OCI-LY7 (cell line): ENCODE data around the gene IQGAP2.

Experiments used
- CTCF ChIP-seq: fragments of 200-600 bp; sonication (generic); conservative IDR thresholded peaks from 2 replicates; pipeline ENCODE4 v1.5.1; 2014; ENCODE audit warnings: mild to moderate bottlenecking, antibody characterized with exemption, low read length, moderate library complexity, mixed read lengths
- EZH2phosphoT487 ChIP-seq: fragments of 200-600 bp; sonication (generic); IDR thresholded peaks from 2 replicates; pipeline ENCODE4 v1.6.1; 2018; ENCODE audit warnings: low read depth, borderline replicate concordance, mild to moderate bottlenecking, mixed run types, antibody characterized with exemption, low read length, moderate library complexity, mixed read lengths

DNA sequence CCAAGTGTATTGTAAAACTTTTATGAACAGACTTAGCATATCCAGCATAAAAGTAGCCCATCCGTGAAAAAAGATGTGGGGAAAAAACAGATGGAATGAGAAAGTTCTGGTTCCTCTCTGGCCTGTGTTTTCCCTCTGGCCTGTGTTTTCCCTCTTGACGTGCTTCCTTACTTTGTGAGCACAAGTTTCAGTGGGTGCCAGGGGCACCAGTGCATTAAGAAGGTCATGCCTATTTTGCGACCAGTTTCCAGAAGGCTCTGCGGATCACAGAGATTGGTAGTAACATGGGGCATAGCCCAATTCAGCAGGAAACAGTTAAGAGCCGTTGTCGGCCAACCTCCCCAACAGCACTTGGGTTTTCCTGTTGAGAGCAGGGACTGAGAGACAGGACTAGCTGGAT, 43.7 kb downstream of the IQGAP2 start:
- TF ChIP-seq CTCF, result no peak
- TF ChIP-seq EZH2phosphoT487, result no peak
